DMS 273 (cell line): ENCODE data around the gene LIN7B.

ENCODE experiments used
- DNase-seq: peaks from one replicate; lab custom pipeline; 2025; ENCODE audit not compliant: unreplicated experiment; lab: John Stamatoyannopoulos, UW

Gene LIN7B

GRCh38 chr19:49160450-49161189 lies 46.5 kb downstream of the LIN7B start:
- DNase-seq, result no peak

DNA sequence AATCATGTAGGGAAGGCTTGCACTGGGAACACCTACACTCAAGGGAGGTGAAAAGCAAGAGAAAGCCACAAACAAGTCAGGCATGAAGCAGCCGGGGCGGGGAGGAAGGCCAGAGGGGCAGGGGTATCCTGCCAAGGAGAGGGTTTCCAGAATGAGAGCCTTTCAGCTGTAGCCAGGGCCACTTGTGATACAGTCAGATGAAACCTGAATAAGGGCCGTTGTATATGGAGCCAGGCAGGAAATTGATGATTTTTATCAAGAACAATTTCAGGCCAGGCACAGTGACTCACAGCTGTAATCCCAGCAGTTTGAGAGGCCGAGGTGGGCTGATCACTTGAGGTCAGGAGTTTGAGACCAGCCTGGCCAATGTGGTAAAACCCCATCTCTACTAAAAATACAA lies 47.8 kb downstream of the LIN7B start:
- DNase-seq, result no peak

- no peak for DNase-seq
Measured at GRCh38 chr19:49165111-49165750, 51.1 kb downstream of the LIN7B start.

- no peak for DNase-seq
Measured at GRCh38 chr19:49165865-49166301, 51.7 kb downstream of the LIN7B start.

DNA sequence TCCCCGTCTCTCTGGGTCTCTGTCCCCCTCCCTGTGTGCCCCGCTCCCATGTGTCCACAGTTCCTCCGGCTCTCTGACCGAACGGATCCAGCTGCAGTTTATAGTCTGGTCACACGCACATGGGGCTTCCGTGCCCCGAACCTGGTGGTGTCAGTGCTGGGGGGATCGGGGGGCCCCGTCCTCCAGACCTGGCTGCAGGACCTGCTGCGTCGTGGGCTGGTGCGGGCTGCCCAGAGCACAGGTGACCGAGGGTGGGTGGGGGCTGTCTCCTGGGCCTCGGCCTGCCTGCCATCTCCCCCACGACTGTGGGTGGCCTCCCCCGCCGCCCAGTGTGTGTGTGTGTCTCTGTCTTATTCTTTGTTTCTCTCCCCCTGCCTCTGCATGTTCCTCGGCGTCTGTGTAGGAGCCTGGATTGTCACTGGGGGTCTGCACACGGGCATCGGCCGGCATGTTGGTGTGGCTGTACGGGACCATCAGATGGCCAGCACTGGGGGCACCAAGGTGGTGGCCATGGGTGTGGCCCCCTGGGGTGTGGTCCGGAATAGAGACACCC lies 53.8 kb downstream of the LIN7B start:
- DNase-seq, result no peak
